ENCODE data around the gene SLC7A7.

DNA sequence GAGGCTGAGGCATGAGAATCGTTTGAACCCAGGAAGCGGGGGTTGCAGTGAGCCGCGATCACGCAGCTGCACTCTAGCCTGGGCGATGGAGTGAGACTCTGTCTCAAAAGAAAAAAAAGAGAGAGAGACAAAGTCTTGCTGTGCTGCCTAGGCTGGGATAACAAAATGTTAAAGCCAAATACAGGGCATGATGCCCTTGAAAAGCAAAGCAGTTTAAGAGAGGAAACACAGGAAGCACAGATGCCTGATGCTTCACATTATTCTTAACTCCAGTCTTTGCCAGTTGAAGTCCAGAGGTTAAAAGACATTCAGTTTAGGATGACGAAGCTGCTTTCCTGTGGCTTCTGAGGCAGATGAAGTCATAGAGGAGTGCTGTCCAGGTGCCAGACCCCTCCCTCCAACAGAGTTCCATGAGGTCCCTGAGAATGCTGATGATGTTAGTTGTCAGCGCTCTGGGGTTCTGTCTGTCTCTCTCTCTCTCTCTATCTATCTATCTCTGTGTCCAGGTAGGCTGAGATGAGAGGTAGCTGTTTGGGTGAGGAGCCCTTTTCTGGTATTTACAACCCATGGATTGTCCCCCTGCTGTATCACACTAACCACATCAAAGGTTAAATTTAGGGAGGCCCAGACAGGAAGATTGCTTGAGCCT is 9.6 kb upstream of the SLC7A7 start:
- TF ChIP-seq CTCF (IDR thresholded peaks at IDR 0.05 in 4 of 5, conservative IDR thresholded peaks at IDR 0.05 in 1 of 5) (no peak), POLR2A (IDR thresholded peaks at IDR 0.05) (no peak)

All from gastrocnemius medialis (tissue), 4 donors.